ENCODE measurements around the gene TM2D3. TPM values are rescaled to one million over a fixed set of nuclear protein-coding genes. Genes with fewer than 3 reads are reported as not detected.

TM2D3 gene
- total RNA-seq, 2 donors from 2014 or later: 48.6 to 67.0 TPM

DNA sequence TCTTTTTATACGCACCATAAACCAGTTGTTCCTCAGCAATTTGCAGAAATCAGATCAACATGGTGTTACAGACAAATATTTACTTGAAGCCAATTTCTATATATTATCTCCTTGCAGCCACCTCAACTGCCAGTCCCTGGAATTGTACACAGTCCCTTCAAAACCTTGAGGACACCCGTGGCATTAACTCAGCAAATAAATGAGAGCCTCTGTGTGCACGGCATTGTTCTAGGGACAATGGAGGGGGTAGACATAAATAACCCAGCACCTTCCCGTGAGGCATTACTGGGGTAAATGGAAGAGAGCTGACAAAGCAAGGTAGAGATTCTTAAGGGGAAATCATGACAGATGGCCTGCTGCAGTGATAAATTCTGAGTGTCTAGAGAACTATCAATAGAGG lies 12.5 kb downstream of the TM2D3 start:
- Histone ChIP-seq H3K27ac (no peak overlapping the region), H3K4me1 (replicated peaks) (no peaks in the 10 kb centered on the region), H3K27me3 (replicated peaks; ENCODE audit: insufficient read depth) (no peaks in the 10 kb centered on the region), H3K9me3 (no peaks in the 10 kb centered on the region), H3K4me3 (no peak overlapping the region), H3K36me3 (peaks cover 0 to 5% of the 10 kb centered on the region in 2 donors)
- no peak for TF ChIP-seq POLR2AphosphoS5 (IDR thresholded peaks at IDR 0.05)
- TF ChIP-seq, protein P1, sequence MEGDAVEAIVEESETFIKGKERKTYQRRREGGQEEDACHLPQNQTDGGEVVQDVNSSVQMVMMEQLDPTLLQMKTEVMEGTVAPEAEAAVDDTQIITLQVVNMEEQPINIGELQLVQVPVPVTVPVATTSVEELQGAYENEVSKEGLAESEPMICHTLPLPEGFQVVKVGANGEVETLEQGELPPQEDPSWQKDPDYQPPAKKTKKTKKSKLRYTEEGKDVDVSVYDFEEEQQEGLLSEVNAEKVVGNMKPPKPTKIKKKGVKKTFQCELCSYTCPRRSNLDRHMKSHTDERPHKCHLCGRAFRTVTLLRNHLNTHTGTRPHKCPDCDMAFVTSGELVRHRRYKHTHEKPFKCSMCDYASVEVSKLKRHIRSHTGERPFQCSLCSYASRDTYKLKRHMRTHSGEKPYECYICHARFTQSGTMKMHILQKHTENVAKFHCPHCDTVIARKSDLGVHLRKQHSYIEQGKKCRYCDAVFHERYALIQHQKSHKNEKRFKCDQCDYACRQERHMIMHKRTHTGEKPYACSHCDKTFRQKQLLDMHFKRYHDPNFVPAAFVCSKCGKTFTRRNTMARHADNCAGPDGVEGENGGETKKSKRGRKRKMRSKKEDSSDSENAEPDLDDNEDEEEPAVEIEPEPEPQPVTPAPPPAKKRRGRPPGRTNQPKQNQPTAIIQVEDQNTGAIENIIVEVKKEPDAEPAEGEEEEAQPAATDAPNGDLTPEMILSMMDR (IDR thresholded peaks at IDR 0.05): no peak
- TF ChIP-seq POLR2A (IDR thresholded peaks at IDR 0.05): no peak
- intact Hi-C loops (cut with DNase I): no loop called here
- DNase-seq (ENCODE audit: low spot score): no peak
- WGBS: 46% methylated on average over 4 of the region's 4 CpGs

DNA sequence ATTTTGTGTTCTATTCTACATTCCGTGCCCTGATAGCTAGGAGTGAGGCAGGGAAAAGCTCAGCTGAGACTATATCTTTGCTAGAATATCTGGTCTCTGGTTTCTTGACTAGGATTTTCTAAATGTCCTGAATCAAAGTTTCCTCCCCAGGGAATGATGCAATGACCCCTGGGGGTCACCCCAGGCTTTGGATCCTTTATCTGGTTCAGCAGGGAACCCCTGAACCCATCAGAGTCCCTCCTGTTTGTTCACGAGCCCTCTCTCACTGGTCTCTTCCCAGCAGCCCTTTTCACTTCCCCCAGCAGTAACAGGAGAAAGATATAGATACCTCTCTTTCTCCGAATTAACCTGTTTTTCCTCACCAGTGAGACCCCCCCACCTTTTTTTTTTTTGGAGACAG lies 14.3 kb downstream of the TM2D3 start:
- WGBS: 80% methylated on average over 3 of the region's 3 CpGs
- H3K27ac ChIP-seq: no peak overlapping the region
- no peaks in the 10 kb centered on the region for H3K36me3 ChIP-seq
- intact Hi-C loops (cut with DNase I): no loop called here
- no peak for TF ChIP-seq POLR2AphosphoS5 (IDR thresholded peaks at IDR 0.05)
- no peak for TF ChIP-seq POLR2A (IDR thresholded peaks at IDR 0.05)
- TF ChIP-seq, protein P1 (IDR thresholded peaks at IDR 0.05): no peak
- no peaks in the 10 kb centered on the region for H3K4me1 ChIP-seq (replicated peaks)
- no peak for DNase-seq (ENCODE audit: low spot score)
- no peaks in the 10 kb centered on the region for H3K9me3 ChIP-seq
- no peaks in the 10 kb centered on the region for H3K27me3 ChIP-seq (replicated peaks; ENCODE audit: insufficient read depth)
- no peak overlapping the region for H3K4me3 ChIP-seq

DNA sequence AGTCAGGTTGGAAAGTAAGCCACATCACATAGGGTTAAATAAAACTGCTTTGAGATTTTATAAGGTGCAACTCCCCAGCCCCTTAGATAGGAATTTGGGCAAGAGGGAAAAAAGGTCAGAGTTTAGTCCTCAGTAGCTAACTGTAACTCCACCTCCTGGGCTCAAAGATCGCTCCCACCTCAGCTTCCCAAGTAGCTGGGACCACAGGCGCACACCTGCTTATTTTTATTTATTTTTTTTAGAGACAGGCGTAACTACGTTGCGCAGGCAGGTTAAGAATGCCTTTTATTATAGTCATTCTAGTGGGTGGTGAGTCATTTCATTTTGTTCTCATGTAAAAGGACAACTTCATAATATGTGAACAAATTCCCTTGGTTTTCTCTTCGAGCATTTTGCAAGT lies 14.7 kb downstream of the TM2D3 start:
- no peak overlapping the region for H3K4me3 ChIP-seq
- no peaks in the 10 kb centered on the region for H3K4me1 ChIP-seq (replicated peaks)
- H3K9me3 ChIP-seq: no peaks in the 10 kb centered on the region
- no peaks in the 10 kb centered on the region for H3K27me3 ChIP-seq (replicated peaks; ENCODE audit: insufficient read depth)
- TF ChIP-seq POLR2A (IDR thresholded peaks at IDR 0.05): no peak
- TF ChIP-seq POLR2AphosphoS5 (IDR thresholded peaks at IDR 0.05): no peak
- TF ChIP-seq, protein P1 (IDR thresholded peaks at IDR 0.05): no peak
- no peak overlapping the region for H3K27ac ChIP-seq
- H3K36me3 ChIP-seq: no peaks in the 10 kb centered on the region
- no peak for DNase-seq (ENCODE audit: low spot score)
- 51% methylated on average over 6 of the region's 6 CpGs for WGBS
- intact Hi-C loops (cut with DNase I): no loop called here

DNA sequence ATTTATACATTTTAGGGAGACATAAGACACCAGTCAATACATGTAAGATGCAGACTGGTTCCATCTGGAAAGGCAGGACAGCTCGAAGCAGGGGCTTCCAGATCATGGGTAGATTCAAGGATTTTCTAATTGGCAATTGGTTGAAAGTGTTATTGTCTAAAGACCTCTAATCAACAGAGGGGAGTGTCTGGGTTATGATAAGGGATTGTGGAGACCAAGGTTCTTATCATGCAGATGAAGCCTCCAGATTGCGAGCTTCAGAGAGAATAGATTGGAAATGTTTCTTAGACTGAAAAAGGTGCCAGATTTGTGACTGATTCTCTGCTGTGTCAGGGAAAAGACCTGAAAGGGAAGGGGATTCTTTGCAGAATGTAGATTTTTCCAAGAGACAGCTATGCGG lies 15.1 kb downstream of the TM2D3 start:
- H3K27me3 ChIP-seq (replicated peaks; ENCODE audit: insufficient read depth): no peaks in the 10 kb centered on the region
- no peak overlapping the region for H3K27ac ChIP-seq
- TF ChIP-seq POLR2A (IDR thresholded peaks at IDR 0.05) (no peak), POLR2AphosphoS5 (IDR thresholded peaks at IDR 0.05) (no peak)
- TF ChIP-seq, protein P1 (IDR thresholded peaks at IDR 0.05): no peak
- 85% methylated on average over 3 of the region's 3 CpGs for whole genome bisulfite sequencing
- no peak overlapping the region for H3K4me3 ChIP-seq
- intact Hi-C loops (cut with DNase I): no loop called here
- no peaks in the 10 kb centered on the region for H3K9me3 ChIP-seq
- DNase-seq (ENCODE audit: low spot score): no peak
- H3K4me1 ChIP-seq (replicated peaks): no peaks in the 10 kb centered on the region
- H3K36me3 ChIP-seq: no peaks in the 10 kb centered on the region

DNA sequence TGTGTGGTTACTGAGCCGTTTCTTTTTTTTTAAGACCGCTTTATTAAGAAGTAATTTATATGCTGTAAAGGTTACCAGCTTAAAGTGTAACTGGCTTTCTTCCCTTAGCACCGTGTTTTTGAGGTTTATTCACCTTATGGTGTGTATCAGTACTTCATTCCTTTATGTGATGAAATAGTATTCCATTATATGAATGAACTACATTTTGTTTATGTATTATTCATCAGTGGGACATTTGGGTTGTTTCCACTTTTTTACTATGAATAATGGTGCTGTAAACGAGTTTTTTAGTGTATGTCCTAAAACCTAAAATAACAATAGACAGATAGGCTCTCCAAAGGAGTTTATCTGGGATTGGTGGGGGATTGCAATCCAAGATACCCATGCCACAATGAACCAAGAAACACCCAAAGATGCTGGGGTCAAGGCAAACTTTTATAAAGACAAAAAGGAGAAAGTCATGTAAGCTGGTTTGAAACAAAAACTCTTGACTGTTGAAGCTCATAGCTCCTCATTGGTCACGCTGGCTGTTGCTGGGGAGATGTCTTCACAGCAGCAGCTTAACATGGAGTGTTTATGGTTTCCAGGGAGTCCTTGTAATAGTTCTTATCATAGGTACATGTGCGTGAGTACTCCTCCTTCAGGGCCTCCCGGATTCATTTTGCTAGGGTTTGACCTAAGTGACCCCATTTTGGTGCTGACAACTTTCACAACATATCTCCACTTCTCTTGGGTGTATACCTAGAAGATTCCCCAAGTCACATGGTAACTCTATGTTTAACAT lies 16.0 kb downstream of the TM2D3 start:
- Histone ChIP-seq H3K9me3 (no peaks in the 10 kb centered on the region), H3K4me3 (no peak overlapping the region), H3K36me3 (no peaks in the 10 kb centered on the region), H3K27ac (no peak overlapping the region), H3K27me3 (replicated peaks; ENCODE audit: insufficient read depth) (no peaks in the 10 kb centered on the region), H3K4me1 (replicated peaks) (no peaks in the 10 kb centered on the region)
- DNase-seq (ENCODE audit: low spot score): no peak
- WGBS: 73% methylated on average over 7 of the region's 7 CpGs
- intact Hi-C loops (cut with DNase I): no loop called here
- TF ChIP-seq, protein P1 (IDR thresholded peaks at IDR 0.05): no peak
- TF ChIP-seq POLR2AphosphoS5 (IDR thresholded peaks at IDR 0.05): no peak
- TF ChIP-seq POLR2A (IDR thresholded peaks at IDR 0.05): no peak

All from prostate gland (tissue), 2 donors.